Measurements from ENCODE around the gene EP400.

The EP400 gene

GRCh38 chr12:132024758-132025157, 75.0 kb downstream of the EP400 start:
- H3K9me3 ChIP-seq (ENCODE audit: low read length), result no peaks in the 10 kb centered on the region
- H3K27me3 ChIP-seq (ENCODE audit: insufficient read depth, low read length), result no peaks in the 10 kb centered on the region
- H3K79me2 ChIP-seq (ENCODE audit: insufficient read depth, low read length), result no peaks in the 10 kb centered on the region
- H2AFZ ChIP-seq (ENCODE audit: low read length), result no peak overlapping the region
- H3K9me2 ChIP-seq (ENCODE audit: low read depth, low read length), result no peaks in the 10 kb centered on the region
- no peak overlapping the region for H3K4me3 ChIP-seq (ENCODE audit: low read depth, low read length, poor library complexity, severe bottlenecking)
- no peak overlapping the region for H3K4me2 ChIP-seq (ENCODE audit: low read length)
- no peaks in the 10 kb centered on the region for H3F3A ChIP-seq (ENCODE audit: insufficient read depth, low read length)
- TF ChIP-seq CTCF (IDR thresholded peaks at IDR 0.05; ENCODE audit: low read length), result no peak
- no peak for TF ChIP-seq EZH2 (IDR thresholded peaks at IDR 0.05; ENCODE audit: borderline replicate concordance, low read length)
- H3K9ac ChIP-seq (ENCODE audit: low read length), result no peak overlapping the region
- no peaks in the 10 kb centered on the region for H3K4me1 ChIP-seq (ENCODE audit: insufficient read depth, low read length, severe bottlenecking)
- H3K27ac ChIP-seq (ENCODE audit: low read depth, low read length, poor library complexity, severe bottlenecking), result no peak overlapping the region
- H3K36me3 ChIP-seq (ENCODE audit: insufficient read depth, low read length), result peaks cover 83% of the 10 kb centered on the region
- no peaks in the 10 kb centered on the region for H4K20me1 ChIP-seq (ENCODE audit: insufficient read depth, low read length)

- Histone ChIP-seq H3K4me1 (ENCODE audit: insufficient read depth, low read length, severe bottlenecking) (no peaks in the 10 kb centered on the region), H3K4me2 (ENCODE audit: low read length) (no peak overlapping the region), H3K79me2 (ENCODE audit: insufficient read depth, low read length) (no peaks in the 10 kb centered on the region), H2AFZ (ENCODE audit: low read length) (no peak overlapping the region), H3K36me3 (ENCODE audit: insufficient read depth, low read length) (peaks cover 83% of the 10 kb centered on the region), H4K20me1 (ENCODE audit: insufficient read depth, low read length) (no peaks in the 10 kb centered on the region), H3K27me3 (ENCODE audit: insufficient read depth, low read length) (no peaks in the 10 kb centered on the region), H3K4me3 (ENCODE audit: low read depth, low read length, poor library complexity, severe bottlenecking) (no peak overlapping the region), H3K9me3 (ENCODE audit: low read length) (no peaks in the 10 kb centered on the region), H3K9me2 (ENCODE audit: low read depth, low read length) (no peaks in the 10 kb centered on the region), H3K9ac (ENCODE audit: low read length) (no peak overlapping the region), H3F3A (ENCODE audit: insufficient read depth, low read length) (no peaks in the 10 kb centered on the region), H3K27ac (ENCODE audit: low read depth, low read length, poor library complexity, severe bottlenecking) (no peak overlapping the region)
- TF ChIP-seq CTCF (IDR thresholded peaks at IDR 0.05; ENCODE audit: low read length) (no peak), EZH2 (IDR thresholded peaks at IDR 0.05; ENCODE audit: borderline replicate concordance, low read length) (no peak)
These were observed 75.8 kb downstream of the EP400 start for GRCh38 chr12:132025526-132025925.

DNA sequence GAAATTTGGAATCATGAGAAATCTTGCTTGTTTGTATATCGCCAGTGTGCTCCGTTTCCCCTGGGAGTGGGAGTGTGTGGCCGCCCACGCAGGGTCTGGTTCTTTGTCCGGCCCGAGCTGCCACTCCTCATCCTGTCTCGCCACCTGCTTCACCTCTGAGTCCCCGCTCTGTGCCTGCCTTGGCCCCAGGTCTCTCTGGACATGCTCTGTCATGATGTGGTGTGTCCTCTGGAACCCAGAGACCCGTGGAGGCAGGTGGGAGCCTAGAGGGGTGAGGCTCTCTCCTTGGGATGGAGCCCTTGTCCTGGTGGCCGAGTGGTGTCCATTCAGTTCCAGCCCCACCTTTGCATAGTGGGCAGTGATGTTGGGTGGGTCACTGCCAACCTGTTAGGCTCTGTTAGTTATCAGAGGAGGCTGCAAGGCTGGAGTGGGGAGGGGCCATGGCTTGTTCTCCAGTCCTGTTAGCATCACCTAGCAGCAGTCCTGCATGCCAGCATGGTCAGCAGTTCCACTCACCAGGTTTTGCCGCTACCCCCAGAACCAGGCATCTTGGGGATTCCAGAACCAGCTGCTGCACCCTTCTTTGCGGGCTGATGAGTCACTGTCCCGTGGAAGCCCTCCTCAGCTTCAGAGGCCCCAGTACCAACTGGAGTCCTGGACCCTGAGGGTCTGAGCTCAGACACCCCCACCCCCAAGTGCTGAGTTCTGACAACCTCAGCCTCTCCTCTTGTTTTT, 76.5 kb downstream of the EP400 start:
- no peak overlapping the region for H3K4me2 ChIP-seq (ENCODE audit: low read length)
- no peak overlapping the region for H3K4me3 ChIP-seq (ENCODE audit: low read depth, low read length, poor library complexity, severe bottlenecking)
- no peaks in the 10 kb centered on the region for H4K20me1 ChIP-seq (ENCODE audit: insufficient read depth, low read length)
- no peak overlapping the region for H2AFZ ChIP-seq (ENCODE audit: low read length)
- TF ChIP-seq CTCF (IDR thresholded peaks at IDR 0.05; ENCODE audit: low read length) (no peak), EZH2 (IDR thresholded peaks at IDR 0.05; ENCODE audit: borderline replicate concordance, low read length) (no peak)
- H3K27ac ChIP-seq (ENCODE audit: low read depth, low read length, poor library complexity, severe bottlenecking), result no peak overlapping the region
- H3K79me2 ChIP-seq (ENCODE audit: insufficient read depth, low read length), result no peaks in the 10 kb centered on the region
- H3K27me3 ChIP-seq (ENCODE audit: insufficient read depth, low read length), result no peaks in the 10 kb centered on the region
- H3K9me3 ChIP-seq (ENCODE audit: low read length), result no peaks in the 10 kb centered on the region
- H3K9ac ChIP-seq (ENCODE audit: low read length), result no peak overlapping the region
- H3K4me1 ChIP-seq (ENCODE audit: insufficient read depth, low read length, severe bottlenecking), result no peaks in the 10 kb centered on the region
- no peaks in the 10 kb centered on the region for H3K9me2 ChIP-seq (ENCODE audit: low read depth, low read length)
- H3K36me3 ChIP-seq (ENCODE audit: insufficient read depth, low read length), result peaks cover 87% of the 10 kb centered on the region
- no peaks in the 10 kb centered on the region for H3F3A ChIP-seq (ENCODE audit: insufficient read depth, low read length)
